GM12892 (cell line): ENCODE data around the gene PRRG3.

Source experiments
- POLR2A ChIP-seq: IDR thresholded peaks from 2 replicates; pipeline ENCODE4 v1.6.1; 2011; ENCODE audit warnings: low read depth, low read length, control low read depth
- POLR2AphosphoS5 ChIP-seq: IDR thresholded peaks from 2 replicates; pipeline ENCODE4 v1.6.1; 2011; ENCODE audit warnings: low read depth, low read length, control low read depth
- TAF1 ChIP-seq: IDR thresholded peaks from 2 replicates; pipeline ENCODE4 v1.6.1; 2011; ENCODE audit warnings: low read depth, mild to moderate bottlenecking, control low read depth, low read length, borderline replicate concordance

- TF ChIP-seq POLR2AphosphoS5, result no peak
- TF ChIP-seq POLR2A, result no peak
- TF ChIP-seq TAF1, result no peak
Observed at GRCh38 chrX:151676196-151676595, 19.1 kb upstream of the PRRG3 start.
